GM12878 (cell line): ENCODE data around the gene FFAR1. TPM values are rescaled to one million over a fixed set of nuclear protein-coding genes. Genes with fewer than 3 reads are reported as not detected.

Source experiments
- BCL3 ChIP-seq: IDR thresholded peaks from 2 replicates; pipeline ENCODE4 v1.6.1; 2011; ENCODE audit warnings: borderline replicate concordance, low read depth, mild to moderate bottlenecking, moderate library complexity, low read length; ENCODE audit not compliant: insufficient read depth, poor library complexity, severe bottlenecking
- CBX3 ChIP-seq: fragments of 200-600 bp; sonication (generic); IDR thresholded peaks from 2 replicates; pipeline ENCODE4 v1.6.1; 2016; ENCODE audit warnings: low read depth, borderline replicate concordance
- E4F1 ChIP-seq: fragments of 450-650 bp; IDR thresholded peaks from 2 replicates; pipeline ENCODE4 v1.6.1; 2018; ENCODE audit warnings: borderline replicate concordance, mild to moderate bottlenecking; ENCODE audit not compliant: partially characterized antibody
- ETV6 ChIP-seq, 2 experiments: fragments of 450-650 bp in 1 of 2; IDR thresholded peaks in 1 of 2; conservative IDR thresholded peaks in 1 of 2; 2 replicates each; pipeline ENCODE4 v1.6.1; 2014; ENCODE audit warnings: antibody characterized with exemption in 1 of 2, borderline replicate concordance in 1 of 2, low read depth in 1 of 2, mild to moderate bottlenecking in 1 of 2, moderate library complexity in 1 of 2
- HDAC2 ChIP-seq: fragments of 200-600 bp; sonication (generic); IDR thresholded peaks from 2 replicates; pipeline ENCODE4 v1.6.1; 2017
- HDAC6 ChIP-seq: fragments of 200-600 bp; sonication (generic); IDR thresholded peaks from one replicate; pipeline ENCODE4 v1.8.0; 2017; ENCODE audit warnings: antibody characterized with exemption; ENCODE audit not compliant: unreplicated experiment
- JUNB ChIP-seq: IDR thresholded peaks from 2 replicates; pipeline ENCODE4 v1.6.1; 2016; ENCODE audit warnings: antibody characterized with exemption, mild to moderate bottlenecking
- JUND ChIP-seq: IDR thresholded peaks from 2 replicates; pipeline ENCODE4 v1.6.1; 2012; ENCODE audit warnings: low read depth, mild to moderate bottlenecking, low read length, improper control_type of control experiment, moderate library complexity
- POU2F2 ChIP-seq: IDR thresholded peaks from 3 replicates; pipeline ENCODE4 v1.6.1; 2011; ENCODE audit warnings: low read depth, mild to moderate bottlenecking, low read length, borderline replicate concordance
- RAD51 ChIP-seq: fragments of 450-650 bp; IDR thresholded peaks from 2 replicates; pipeline ENCODE4 v1.6.1; 2016; ENCODE audit warnings: moderate library complexity, mild to moderate bottlenecking, inconsistent platforms
- SIX5 ChIP-seq: IDR thresholded peaks from 2 replicates; pipeline ENCODE4 v1.6.1; 2011; ENCODE audit warnings: mild to moderate bottlenecking, low read depth, low read length, moderate library complexity; ENCODE audit not compliant: severe bottlenecking
- YY1 ChIP-seq: IDR thresholded peaks from 2 replicates; pipeline ENCODE4 v1.6.1; 2011; ENCODE audit warnings: low read depth, mild to moderate bottlenecking, low read length
- ZBTB11 ChIP-seq: fragments of 450-650 bp; formaldehyde crosslinking; IDR thresholded peaks from 2 replicates; pipeline ENCODE4 v1.5.0; 2022; ENCODE audit warnings: mild to moderate bottlenecking, missing genetic modification characterization
- ZBTB4 ChIP-seq: fragments of 450-650 bp; formaldehyde crosslinking; IDR thresholded peaks from 2 replicates; pipeline ENCODE4 v1.4.0; 2022; ENCODE audit warnings: mild to moderate bottlenecking, moderate library complexity
- ZNF622 ChIP-seq: fragments of 450-650 bp; IDR thresholded peaks from 2 replicates; pipeline ENCODE4 v1.6.1; 2017; ENCODE audit warnings: mild to moderate bottlenecking, inconsistent platforms
- polyA plus RNA-seq, 11 experiments: library from polyadenylated mRNA; depleted of rRNA in 4 of 11; unstranded in 6 of 11; stranded (reverse) in 5 of 11; fragments of >200 nt; fragmentation: Nextera tagmentation in 4 of 11; fragmentation: Illumina TruSeq in 1 of 11; extraction: Ambion mirVana in 4 of 11; extraction: Trizol in 1 of 11; gene quantifications; 1 replicate in 1 of 11; 2 replicates in 10 of 11; pipeline versions ENCODE4 v1.2.1 to v1.2.3, GENCODE V29; 2011 to 2016; ENCODE audit warnings: inconsistent platforms in 2 of 11, missing spikeins in 2 of 11, low read depth in 1 of 11
- total RNA-seq, 4 experiments: library from RNA; depleted of rRNA in 3 of 4; stranded (reverse); fragments of >200 nt in 3 of 4; fragmentation: Illumina TruSeq in 1 of 4; extraction: Trizol in 1 of 4; gene quantifications; 2 replicates each; pipeline versions ENCODE4 v1.2.1 to v1.2.3, GENCODE V29; 2013 to 2021
- TF ChIP-seq, protein P1 (sequence below): IDR thresholded peaks from 2 replicates; pipeline ENCODE4 v1.6.1; 2011; ENCODE audit warnings: low read depth, low read length, improper control_type of control experiment, borderline replicate concordance

FFAR1 gene
- total and polyA plus RNA-seq, 10 of the 15 experiments (the other 5 are each of a cell fraction or from before 2014, with no cell fraction given): 0.05 to 0.62 (median 0.14) TPM; not detected in 2

GRCh38 chr19:35347171-35347929, at the start of gene FFAR1 (continued):
- TF ChIP-seq E4F1 (peak; percentile 16), POU2F2 (peak; percentile 96), ZBTB4 (peak; percentile 96), JUND (no peak), HDAC6 (no peak), CBX3 (no peak), HDAC2 (no peak), ZBTB11 (peak; percentile 44; the same call in 1 of the 2 replicates), JUNB (peak; percentile 77), RAD51 (no peak), BCL3 (no peak), SIX5 (no peak), YY1 (peak; percentile 83), ETV6 (conservative IDR thresholded peaks at IDR 0.05 in 1 of 2, IDR thresholded peaks at IDR 0.05 in 1 of 2; ENCODE audit: borderline replicate concordance in 1 of 2, low read depth in 1 of 2) (peak in 1 of 2 experiments; percentile 54; a peak in 1 of 4 replicates), ZNF622 (no peak)
- TF ChIP-seq, protein P1, sequence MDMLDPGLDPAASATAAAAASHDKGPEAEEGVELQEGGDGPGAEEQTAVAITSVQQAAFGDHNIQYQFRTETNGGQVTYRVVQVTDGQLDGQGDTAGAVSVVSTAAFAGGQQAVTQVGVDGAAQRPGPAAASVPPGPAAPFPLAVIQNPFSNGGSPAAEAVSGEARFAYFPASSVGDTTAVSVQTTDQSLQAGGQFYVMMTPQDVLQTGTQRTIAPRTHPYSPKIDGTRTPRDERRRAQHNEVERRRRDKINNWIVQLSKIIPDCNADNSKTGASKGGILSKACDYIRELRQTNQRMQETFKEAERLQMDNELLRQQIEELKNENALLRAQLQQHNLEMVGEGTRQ: no peak
